ENCODE measurements around the gene C5orf46.
"Not testable (repeated sequence)": the region's sequence is repeated elsewhere in the genome, so short reads cannot be mapped to it uniquely, and the experiment has no call there.

Gene C5orf46

GRCh38 chr5:147874910-147875367 is 31.4 kb downstream of the C5orf46 start:
- ATAC-seq = no peak
- TF ChIP-seq PPARA (CRISPR knock-in tag; IDR thresholded peaks at IDR 0.05; ENCODE audit: borderline replicate concordance) (no peak), ESRRG (CRISPR knock-in tag; IDR thresholded peaks at IDR 0.05) (no peak), ISL1 (CRISPR knock-in tag; IDR thresholded peaks at IDR 0.05) (no peak), ZNF70 (CRISPR knock-in tag; IDR thresholded peaks at IDR 0.05) (no peak), ZC3H10 (CRISPR knock-in tag; IDR thresholded peaks at IDR 0.05) (no peak), ZNF8 (CRISPR knock-in tag; IDR thresholded peaks at IDR 0.05) (no peak), GLIS3 (CRISPR knock-in tag; IDR thresholded peaks at IDR 0.05) (no peak), BACH2 (CRISPR knock-in tag; IDR thresholded peaks at IDR 0.05; ENCODE audit: borderline replicate concordance) (no peak), ARNTL (CRISPR knock-in tag; IDR thresholded peaks at IDR 0.05; ENCODE audit: borderline replicate concordance, low read depth) (no peak), OSR1 (CRISPR knock-in tag; IDR thresholded peaks at IDR 0.05) (no peak)
- TF ChIP-seq, protein P1, sequence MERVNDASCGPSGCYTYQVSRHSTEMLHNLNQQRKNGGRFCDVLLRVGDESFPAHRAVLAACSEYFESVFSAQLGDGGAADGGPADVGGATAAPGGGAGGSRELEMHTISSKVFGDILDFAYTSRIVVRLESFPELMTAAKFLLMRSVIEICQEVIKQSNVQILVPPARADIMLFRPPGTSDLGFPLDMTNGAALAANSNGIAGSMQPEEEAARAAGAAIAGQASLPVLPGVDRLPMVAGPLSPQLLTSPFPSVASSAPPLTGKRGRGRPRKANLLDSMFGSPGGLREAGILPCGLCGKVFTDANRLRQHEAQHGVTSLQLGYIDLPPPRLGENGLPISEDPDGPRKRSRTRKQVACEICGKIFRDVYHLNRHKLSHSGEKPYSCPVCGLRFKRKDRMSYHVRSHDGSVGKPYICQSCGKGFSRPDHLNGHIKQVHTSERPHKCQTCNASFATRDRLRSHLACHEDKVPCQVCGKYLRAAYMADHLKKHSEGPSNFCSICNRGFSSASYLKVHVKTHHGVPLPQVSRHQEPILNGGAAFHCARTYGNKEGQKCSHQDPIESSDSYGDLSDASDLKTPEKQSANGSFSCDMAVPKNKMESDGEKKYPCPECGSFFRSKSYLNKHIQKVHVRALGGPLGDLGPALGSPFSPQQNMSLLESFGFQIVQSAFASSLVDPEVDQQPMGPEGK (CRISPR knock-in tag; IDR thresholded peaks at IDR 0.05; ENCODE audit: borderline replicate concordance) = no peak

- not testable (repeated sequence) for ATAC-seq
Observed at GRCh38 chr5:147874118-147874875, 32.0 kb downstream of the C5orf46 start.

- not testable (repeated sequence) for ATAC-seq
Observed at GRCh38 chr5:147872744-147873435, 33.4 kb downstream of the C5orf46 start.

- not testable (repeated sequence) for ATAC-seq
Observed at GRCh38 chr5:147871980-147872549, 34.3 kb downstream of the C5orf46 start.

DNA sequence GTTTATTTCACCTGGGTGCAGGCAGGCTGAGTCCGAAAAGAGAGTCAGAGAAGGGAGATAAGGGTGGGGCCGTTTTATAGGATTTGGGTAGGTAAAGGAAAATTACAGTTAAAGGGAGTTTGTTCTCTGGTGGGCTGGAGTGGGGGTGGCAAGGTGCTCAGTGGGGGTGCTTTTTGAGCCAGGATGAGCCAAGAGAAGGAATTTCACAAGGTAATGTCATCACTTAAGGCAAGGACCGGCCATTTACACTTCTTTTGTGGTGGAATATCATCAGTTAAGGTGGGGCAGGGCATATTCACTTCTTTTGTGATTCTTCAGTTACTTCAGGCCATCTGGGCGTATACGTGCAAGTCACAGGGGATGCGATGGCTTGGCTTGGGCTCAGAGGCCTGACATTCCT is 36.4 kb downstream of the C5orf46 start:
- ATAC-seq = not testable (repeated sequence)

DNA sequence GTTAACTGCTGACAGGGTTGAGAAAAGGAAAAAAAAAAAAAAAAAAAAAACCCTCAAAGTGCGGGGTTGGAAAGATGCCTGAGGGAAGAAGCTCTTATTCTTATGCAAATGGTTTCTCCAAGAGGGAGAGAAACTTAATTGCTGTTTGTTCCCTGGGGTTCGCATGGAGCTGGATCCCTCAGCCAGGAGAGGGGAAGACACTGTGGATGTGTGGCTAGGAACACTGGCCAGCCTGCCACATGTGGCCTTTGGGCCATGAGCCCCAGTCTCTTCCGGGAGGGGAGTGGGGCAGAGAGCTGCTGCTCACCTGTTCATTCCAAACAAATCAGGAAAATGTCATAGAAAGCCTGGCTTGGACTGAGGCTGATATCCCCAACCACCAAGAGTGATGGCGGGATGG is 37.2 kb downstream of the C5orf46 start:
- no peak for TF ChIP-seq CSRNP3 (CRISPR knock-in tag; IDR thresholded peaks at IDR 0.05)
- no peak for TF ChIP-seq SNAI2 (CRISPR knock-in tag; IDR thresholded peaks at IDR 0.05)
- TF ChIP-seq ISL1 (CRISPR knock-in tag; IDR thresholded peaks at IDR 0.05) = no peak
- TF ChIP-seq ZFP3 (CRISPR knock-in tag; IDR thresholded peaks at IDR 0.05) = no peak
- no peak for TF ChIP-seq ZNF70 (CRISPR knock-in tag; IDR thresholded peaks at IDR 0.05)
- ATAC-seq = no peak

DNA sequence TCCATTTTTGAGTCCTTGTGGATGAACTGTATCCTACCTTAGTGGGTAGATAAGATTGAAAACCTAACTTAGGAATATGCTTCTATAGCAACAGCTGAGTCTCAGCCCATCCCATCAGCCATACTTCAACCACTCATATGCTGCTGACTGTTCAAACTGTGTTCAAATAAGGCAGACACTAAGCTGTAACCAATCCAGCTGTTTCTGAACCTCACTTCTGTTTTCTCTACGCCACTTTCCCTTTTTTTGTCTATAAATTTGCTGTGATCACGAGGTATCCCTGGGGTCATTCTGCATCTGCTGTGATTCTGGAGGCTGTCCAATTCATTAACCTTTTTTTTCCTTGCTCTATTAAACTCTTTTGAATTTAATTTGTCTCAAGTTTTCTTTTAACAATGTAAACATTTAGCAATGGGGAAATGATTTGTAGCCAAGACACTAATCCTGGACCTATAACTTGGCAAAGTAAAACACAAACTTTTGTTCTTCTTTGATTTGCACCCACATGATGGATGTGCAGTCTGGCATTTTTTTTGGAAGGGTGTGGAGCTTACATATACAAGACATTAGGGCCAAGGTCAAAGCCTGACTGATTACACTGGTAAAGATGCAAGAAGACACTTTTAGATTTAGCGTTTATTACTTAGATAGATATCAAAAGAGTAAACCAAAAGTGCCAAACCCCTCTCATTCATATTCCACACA is 42.7 kb downstream of the C5orf46 start:
- no peak for ATAC-seq
- no peak for TF ChIP-seq ZNF8 (CRISPR knock-in tag; IDR thresholded peaks at IDR 0.05)
- no peak for TF ChIP-seq TSHZ2 (CRISPR knock-in tag; IDR thresholded peaks at IDR 0.05)
- TF ChIP-seq PPARA (CRISPR knock-in tag; IDR thresholded peaks at IDR 0.05; ENCODE audit: borderline replicate concordance) = no peak
- TF ChIP-seq ZNF70 (CRISPR knock-in tag; IDR thresholded peaks at IDR 0.05) = no peak
- TF ChIP-seq CSDC2 (CRISPR knock-in tag; IDR thresholded peaks at IDR 0.05) = no peak
- TF ChIP-seq OSR1 (CRISPR knock-in tag; IDR thresholded peaks at IDR 0.05) = no peak
- no peak for TF ChIP-seq BACH2 (CRISPR knock-in tag; IDR thresholded peaks at IDR 0.05; ENCODE audit: borderline replicate concordance)

Data from SK-N-SH treated with all-trans-retinoic acid at 6 μM for 48 hours (cell line).